K562 (cell line): ENCODE results near the gene ETAA1. TPM values are rescaled to one million over a fixed set of nuclear protein-coding genes. Genes with fewer than 3 reads are reported as not detected.

ENCODE experiments used
- ATAC-seq: fragments of 200-7000 bp; cut with Tn5 transposase; 3 replicates; pipeline ENCODE4 v1.9.1; 2020; ENCODE audit warnings: moderate library complexity
- BruUV-seq: library from RNA; stranded (reverse); fragments of 400-500 nt; replicated peaks from 2 replicates; lab custom pipeline; 2021; lab: Mats Ljungman, UMichigan
- CTCF ChIA-PET: fragments of 300-600 bp; formaldehyde crosslinking; extraction: SDS; loops from one replicate; lab custom pipeline; 2021; ENCODE audit warnings: low intra/inter-chr PET ratio; lab: Yijun Ruan, JAX
- POLR2A ChIA-PET: fragments of 300-600, 350-650 bp; sonication (Branson Sonifier 250); formaldehyde crosslinking; extraction: SDS; loops from one replicate; lab custom pipeline; 2021; ENCODE audit warnings: antibody characterized with exemption, inconsistent platforms; lab: Yijun Ruan, JAX
- DNase-seq, 4 experiments: peaks; one replicate each; pipeline versions ENCODE4 v3.0.0 to v3.0.0-alpha.2; 2011 to 2018; ENCODE audit warnings: low spot score in 3 of 4, mixed read lengths in 3 of 4; ENCODE audit errors: extremely low read depth in 1 of 4
- FAIRE-seq: peaks from 2 replicates; lab custom pipeline; 2011; peaks lifted over from hg19 to GRCh38; lab: Jason Lieb, UNC
- H2AFZ ChIP-seq: 2 replicates; pipeline ENCODE4 v1.6.0; 2011; ENCODE audit warnings: low read depth, low read length, control low read depth, inconsistent platforms
- H3K27ac ChIP-seq: fragments of 200-600 bp; 3 replicates; pipeline ENCODE4 v1.8.0; 2011; ENCODE audit warnings: low read depth, mild to moderate bottlenecking, control low read depth, inconsistent platforms, low read length, moderate library complexity, mixed read lengths; ENCODE audit errors: extremely low read depth
- H3K27me3 ChIP-seq, 2 experiments: fragments of 300-600 bp in 1 of 2; 2 replicates in 1 of 2; 3 replicates in 1 of 2; pipeline versions ENCODE4 v1.6.0 to v1.8.0; 2011; ENCODE audit warnings: inconsistent platforms in 2 of 2, low read length in 2 of 2, mild to moderate bottlenecking in 1 of 2, mixed read lengths in 1 of 2, moderate library complexity in 1 of 2; ENCODE audit not compliant: control insufficient read depth in 2 of 2, insufficient read depth in 2 of 2
- H3K36me3 ChIP-seq: fragments of 300-600 bp; 3 replicates; pipeline ENCODE4 v1.8.0; 2011; ENCODE audit warnings: mild to moderate bottlenecking, low read length, inconsistent platforms; ENCODE audit not compliant: control insufficient read depth, insufficient read depth
- H3K4me1 ChIP-seq, 2 experiments: fragments of 200-600 bp in 1 of 2; replicated peaks in 1 of 2; 2 replicates in 1 of 2; 3 replicates in 1 of 2; pipeline versions ENCODE4 v1.5.1 to v1.8.0; 2011; ENCODE audit warnings: inconsistent platforms in 2 of 2, low read length in 2 of 2, mild to moderate bottlenecking in 1 of 2, mixed read lengths in 1 of 2, moderate library complexity in 1 of 2; ENCODE audit not compliant: control insufficient read depth in 2 of 2, insufficient read depth in 2 of 2
- H3K4me2 ChIP-seq: 2 replicates; pipeline ENCODE4 v1.6.1; 2011; ENCODE audit warnings: low read length, control low read depth, inconsistent platforms, mixed read lengths; ENCODE audit not compliant: insufficient read depth
- H3K4me3 ChIP-seq: fragments of 200-600 bp; sonication (generic), shearing (Covaris generic); 2 replicates; pipeline ENCODE4 v1.5.1; 2016; ENCODE audit warnings: control low read depth, inconsistent platforms
- H3K79me2 ChIP-seq: fragments of 200-600 bp; 3 replicates; pipeline ENCODE4 v1.8.0; 2011; ENCODE audit warnings: low read length, inconsistent platforms; ENCODE audit not compliant: control insufficient read depth, insufficient read depth
- H3K9ac ChIP-seq, 2 experiments: 2 replicates each; pipeline versions ENCODE4 v1.6.0 to v1.6.1; 2011; ENCODE audit warnings: low read depth in 2 of 2, low read length in 2 of 2, control low read depth in 1 of 2, inconsistent platforms in 1 of 2, mild to moderate bottlenecking in 1 of 2, mixed read lengths in 1 of 2; ENCODE audit not compliant: insufficient read depth in 1 of 2
- H3K9me1 ChIP-seq: one replicate; pipeline ENCODE4 v1.6.0; 2011; ENCODE audit warnings: inconsistent platforms, mild to moderate bottlenecking, low read length, moderate library complexity; ENCODE audit not compliant: control insufficient read depth, insufficient read depth
- H3K9me3 ChIP-seq: replicated peaks from 2 replicates; pipeline ENCODE4 v1.5.1; 2011; ENCODE audit warnings: low read depth, low read length, inconsistent platforms; ENCODE audit not compliant: control insufficient read depth, insufficient read depth
- H4K20me1 ChIP-seq: replicated peaks from 2 replicates; pipeline ENCODE4 v1.6.1; 2011; ENCODE audit warnings: low read length, inconsistent platforms, mixed read lengths; ENCODE audit not compliant: control insufficient read depth, insufficient read depth
- EGR1 ChIP-seq: fragments of 450-650 bp; conservative IDR thresholded peaks from 2 replicates; pipeline ENCODE4 v1.6.1; 2017; ENCODE audit warnings: mild to moderate bottlenecking
- GTF2B ChIP-seq: IDR thresholded peaks from 2 replicates; pipeline ENCODE4 v1.6.1; 2011; ENCODE audit not compliant: insufficient read length; ENCODE audit errors: extremely low read depth
- LCOR ChIP-seq: sonication (generic); formaldehyde crosslinking; IDR thresholded peaks from 2 replicates; pipeline ENCODE4 v1.8.0; 2022; ENCODE audit warnings: mild to moderate bottlenecking, missing genetic modification reagents
- NFXL1 ChIP-seq: fragments of 450-650 bp; formaldehyde crosslinking; IDR thresholded peaks from 2 replicates; pipeline ENCODE4 v1.4.0; 2021; ENCODE audit warnings: mild to moderate bottlenecking
- RBM14 ChIP-seq: fragments of 200-400 bp; formaldehyde crosslinking; IDR thresholded peaks from 2 replicates; pipeline ENCODE4 v1.6.1; 2018; ENCODE audit warnings: low read depth, mild to moderate bottlenecking, low read length, moderate library complexity, borderline replicate concordance; ENCODE audit not compliant: insufficient read depth
- SAFB ChIP-seq: fragments of 200-400 bp; formaldehyde crosslinking; IDR thresholded peaks from 2 replicates; pipeline ENCODE4 v1.6.1; 2017; ENCODE audit warnings: low read depth, low read length, borderline replicate concordance
- SIN3B ChIP-seq: fragments of 450-650 bp; IDR thresholded peaks from 2 replicates; pipeline ENCODE4 v1.6.1; 2017; ENCODE audit warnings: low read depth, mild to moderate bottlenecking, moderate library complexity
- SOX6 ChIP-seq: fragments of 450-650 bp; IDR thresholded peaks from 2 replicates; pipeline ENCODE4 v1.6.1; 2014; ENCODE audit warnings: mild to moderate bottlenecking
- TOE1 ChIP-seq, 2 experiments: fragments of 450-650 bp in 1 of 2; sonication (generic) in 1 of 2; formaldehyde crosslinking in 1 of 2; IDR thresholded peaks; 2 replicates each; pipeline versions ENCODE4 v1.7.1 to v1.8.0; 2016 to 2022; ENCODE audit warnings: borderline replicate concordance in 2 of 2, mild to moderate bottlenecking in 2 of 2, antibody characterized with exemption in 1 of 2, inconsistent platforms in 1 of 2, low read depth in 1 of 2, missing genetic modification reagents in 1 of 2, moderate library complexity in 1 of 2
- ZBTB43 ChIP-seq: sonication (generic); formaldehyde crosslinking; IDR thresholded peaks from 2 replicates; pipeline ENCODE4 v1.8.0; 2023; ENCODE audit warnings: mild to moderate bottlenecking, missing genetic modification reagents
- WGBS: fragments of 100-300 bp; shearing (Covaris generic); methylation state at CpG from one replicate; pipeline ENCODE4 v1.1.6; 2016; ENCODE audit warnings: low coverage, mixed read lengths; ENCODE audit not compliant: insufficient coverage; ENCODE audit errors: missing lambda C conversion rate; 5-methylcytosine and 5-hydroxymethylcytosine counted together
- in situ Hi-C: fragments of 300-500 bp; cut with MboI; formaldehyde crosslinking; loops from 4 replicates; pipeline ENCODE4 v1.15.0; 2018; ENCODE audit warnings: inconsistent platforms, mixed read lengths
- intact Hi-C: fragments of 100-400 bp; cut with micrococcal nuclease; formaldehyde crosslinking; loops from 2 replicates; pipeline ENCODE4 v1.14.2; 2022
- polyA plus RNA-seq, 8 experiments: library from polyadenylated mRNA; depleted of rRNA in 4 of 8; stranded (reverse) in 5 of 8; unstranded in 3 of 8; fragments of >200 nt; fragmentation: Nextera tagmentation in 2 of 8; fragmentation: Illumina TruSeq in 1 of 8; extraction: Ambion mirVana in 2 of 8; extraction: Trizol in 1 of 8; gene quantifications; 2 replicates each; pipeline versions ENCODE4 v1.2.1 to v1.2.3, GENCODE V29; 2011 to 2014; ENCODE audit warnings: inconsistent platforms in 1 of 8, missing spikeins in 1 of 8
- total RNA-seq, 7 experiments: library from RNA; depleted of rRNA in 6 of 7; stranded (reverse); fragments of >200 nt in 6 of 7; fragmentation: Illumina TruSeq in 2 of 7; extraction: Trizol in 2 of 7; gene quantifications; 2 replicates each; pipeline versions ENCODE4 v1.2.1 to v1.2.3, GENCODE V29; 2011 to 2021; ENCODE audit warnings: low replicate concordance in 1 of 7

ETAA1 gene
- total and polyA plus RNA-seq, 9 of the 15 experiments (the other 6 are each of a cell fraction or from before 2014, with no cell fraction given) = 2.7 to 17.4 (median 10.5) TPM

- Histone ChIP-seq H3K79me2 (no peaks in the 10 kb centered on the region), H3K27me3 (no peaks in the 10 kb centered on the region), H3K9me3 (no peaks in the 10 kb centered on the region), H3K4me2 (no peak overlapping the region), H3K9ac (no peak overlapping the region), H3K4me3 (no peak overlapping the region), H2AFZ (no peak overlapping the region), H3K4me1 (no peaks in the 10 kb centered on the region), H3K27ac (no peak overlapping the region), H3K9me1 (no peaks in the 10 kb centered on the region), H4K20me1 (no peaks in the 10 kb centered on the region), H3K36me3 (no peaks in the 10 kb centered on the region)
- ATAC-seq = no peak
- intact Hi-C loops = loop anchor here (10.0 kb wide), 1 partner anchor 387 kb away; no protein-coding TSS in a partner anchor
- FAIRE-seq = no peak
- no peak for TF ChIP-seq EGR1
- CTCF ChIA-PET = no interaction called here
- in situ Hi-C loops = no loop called here
- no TSS peak for BruUV-seq
- WGBS = 0% methylated on average over 4 of the region's 4 CpGs
- DNase-seq = no peak
- POLR2A ChIA-PET = no interaction called here
Observed at GRCh38 chr2:67457699-67458098, 60.6 kb downstream of the ETAA1 start.

GRCh38 chr2:67459761-67460160 is 62.6 kb downstream of the ETAA1 start:
- ATAC-seq = no peak
- BruUV-seq = no TSS peak
- H4K20me1 ChIP-seq = no peaks in the 10 kb centered on the region
- no peak overlapping the region for H2AFZ ChIP-seq
- WGBS = 6% methylated on average over 2 of the region's 2 CpGs
- no peak overlapping the region for H3K27ac ChIP-seq
- TF ChIP-seq NFXL1 (CRISPR knock-in tag) (no peak), LCOR (CRISPR knock-in tag) (no peak), SIN3B (no peak), SAFB (no peak), GTF2B (no peak), TOE1 (IDR thresholded peaks at IDR 0.05; ENCODE audit: borderline replicate concordance) (no peak), TOE1 (CRISPR knock-in tag; IDR thresholded peaks at IDR 0.05; ENCODE audit: borderline replicate concordance, low read depth) (no peak), RBM14 (no peak), ZBTB43 (CRISPR knock-in tag) (no peak), SOX6 (no peak)
- no peak overlapping the region for H3K4me2 ChIP-seq
- H3K4me1 ChIP-seq = no peaks in the 10 kb centered on the region
- no peak overlapping the region for H3K9ac ChIP-seq
- intact Hi-C loops = loop anchor here (10.0 kb wide), 1 partner anchor 385 kb away; no protein-coding TSS in a partner anchor
- H3K4me3 ChIP-seq = no peak overlapping the region
- CTCF ChIA-PET = no interaction called here
- DNase-seq = no peak
- H3K9me3 ChIP-seq = no peaks in the 10 kb centered on the region
- H3K9me1 ChIP-seq = no peaks in the 10 kb centered on the region
- FAIRE-seq = no peak
- in situ Hi-C loops = no loop called here
- no peaks in the 10 kb centered on the region for H3K27me3 ChIP-seq
- H3K36me3 ChIP-seq = no peaks in the 10 kb centered on the region
- no peaks in the 10 kb centered on the region for H3K79me2 ChIP-seq
- POLR2A ChIA-PET = no interaction called here
